ENCODE results near the gene ZNF76. TPM values are rescaled to one million over a fixed set of nuclear protein-coding genes. Genes with fewer than 3 reads are reported as not detected.
A peak's percentile ranks its signal among the peaks of the same experiment; 100 is the strongest.

ZNF76 gene
- total and polyA plus RNA-seq, 2 of the 13 experiments (the other 11 are each of a cell fraction or from before 2014, with no cell fraction given): 13.2 to 26.4 TPM

DNA sequence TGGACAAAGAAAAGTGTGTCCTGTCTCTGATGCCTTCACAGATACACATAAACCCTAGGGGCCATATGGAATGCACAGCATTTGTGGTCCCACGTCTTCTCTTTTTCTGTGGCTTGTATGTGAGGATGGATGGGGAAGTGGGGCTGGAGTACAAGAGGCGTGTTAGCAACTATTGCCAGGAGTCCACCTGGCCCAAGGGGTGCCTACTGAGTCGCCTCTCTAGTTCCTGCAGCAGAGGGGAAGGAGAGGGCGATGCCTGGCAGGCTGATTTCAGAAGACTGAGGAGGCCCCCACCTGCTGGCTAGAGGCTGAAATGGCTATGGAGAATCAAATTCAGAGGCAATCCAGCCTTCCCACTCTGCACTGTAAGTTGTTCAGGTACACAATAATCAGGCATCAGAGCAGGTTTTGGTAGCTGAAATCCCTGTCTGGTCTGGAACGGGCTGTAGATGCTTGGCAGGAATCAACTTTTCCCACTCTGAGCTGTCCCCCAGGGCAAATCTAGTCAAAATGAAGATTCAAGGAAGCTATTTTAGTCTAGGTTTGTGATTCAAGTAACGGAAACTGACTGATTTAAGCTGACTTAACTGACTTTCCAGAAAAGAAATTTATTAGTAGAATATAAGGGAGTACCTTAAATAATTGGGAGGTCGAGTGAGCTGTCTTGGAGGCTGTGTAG lies 68.0 kb downstream of the ZNF76 start (continued):
- TF ChIP-seq ZNF616 (CRISPR knock-in tag; IDR thresholded peaks at IDR 0.05; ENCODE audit: low read depth) (0 out of 2 replicates have a peak, but pooled peaks have one; percentile 29), U2AF1 (optimal IDR thresholded peaks at IDR 0.05; ENCODE audit: low read depth, low read length) (no peak), GABPA (IDR thresholded peaks at IDR 0.05; ENCODE audit: low read depth, low read length) (no peak), GABPA (CRISPR knock-in tag; IDR thresholded peaks at IDR 0.05; ENCODE audit: low read depth) (peak; percentile 56), SIX1 (CRISPR knock-in tag; IDR thresholded peaks at IDR 0.05; ENCODE audit: borderline replicate concordance) (no peak), BORCS8-MEF2B (CRISPR knock-in tag; IDR thresholded peaks at IDR 0.05) (no peak), NR2F2 (IDR thresholded peaks at IDR 0.05; ENCODE audit: borderline replicate concordance, low read depth) (no peak), AKAP8 (CRISPR knock-in tag; IDR thresholded peaks at IDR 0.05) (no peak), EZH2 (conservative IDR thresholded peaks at IDR 0.05; ENCODE audit: low read depth, low read length) (no peak), NFIB (CRISPR knock-in tag; IDR thresholded peaks at IDR 0.05; ENCODE audit: borderline replicate concordance) (no peak), NFKBIZ (CRISPR knock-in tag; IDR thresholded peaks at IDR 0.05) (no peak), MAF1 (CRISPR knock-in tag; IDR thresholded peaks at IDR 0.05; ENCODE audit: borderline replicate concordance) (no peak), PLRG1 (conservative IDR thresholded peaks at IDR 0.05) (no peak), TBL1XR1 (IDR thresholded peaks at IDR 0.05; ENCODE audit: borderline replicate concordance, low read length, partially characterized antibody) (no peak), TARDBP (CRISPR knock-in tag; IDR thresholded peaks at IDR 0.05) (no peak), NFE2 (CRISPR knock-in tag; IDR thresholded peaks at IDR 0.05) (no peak), DPF2 (CRISPR knock-in tag; IDR thresholded peaks at IDR 0.05; ENCODE audit: borderline replicate concordance, low read depth) (no peak), ZSCAN29 (CRISPR knock-in tag; conservative IDR thresholded peaks at IDR 0.05) (0 out of 2 replicates have a peak, but pooled peaks have one; percentile 19)
- TF ChIP-seq, protein P1, sequence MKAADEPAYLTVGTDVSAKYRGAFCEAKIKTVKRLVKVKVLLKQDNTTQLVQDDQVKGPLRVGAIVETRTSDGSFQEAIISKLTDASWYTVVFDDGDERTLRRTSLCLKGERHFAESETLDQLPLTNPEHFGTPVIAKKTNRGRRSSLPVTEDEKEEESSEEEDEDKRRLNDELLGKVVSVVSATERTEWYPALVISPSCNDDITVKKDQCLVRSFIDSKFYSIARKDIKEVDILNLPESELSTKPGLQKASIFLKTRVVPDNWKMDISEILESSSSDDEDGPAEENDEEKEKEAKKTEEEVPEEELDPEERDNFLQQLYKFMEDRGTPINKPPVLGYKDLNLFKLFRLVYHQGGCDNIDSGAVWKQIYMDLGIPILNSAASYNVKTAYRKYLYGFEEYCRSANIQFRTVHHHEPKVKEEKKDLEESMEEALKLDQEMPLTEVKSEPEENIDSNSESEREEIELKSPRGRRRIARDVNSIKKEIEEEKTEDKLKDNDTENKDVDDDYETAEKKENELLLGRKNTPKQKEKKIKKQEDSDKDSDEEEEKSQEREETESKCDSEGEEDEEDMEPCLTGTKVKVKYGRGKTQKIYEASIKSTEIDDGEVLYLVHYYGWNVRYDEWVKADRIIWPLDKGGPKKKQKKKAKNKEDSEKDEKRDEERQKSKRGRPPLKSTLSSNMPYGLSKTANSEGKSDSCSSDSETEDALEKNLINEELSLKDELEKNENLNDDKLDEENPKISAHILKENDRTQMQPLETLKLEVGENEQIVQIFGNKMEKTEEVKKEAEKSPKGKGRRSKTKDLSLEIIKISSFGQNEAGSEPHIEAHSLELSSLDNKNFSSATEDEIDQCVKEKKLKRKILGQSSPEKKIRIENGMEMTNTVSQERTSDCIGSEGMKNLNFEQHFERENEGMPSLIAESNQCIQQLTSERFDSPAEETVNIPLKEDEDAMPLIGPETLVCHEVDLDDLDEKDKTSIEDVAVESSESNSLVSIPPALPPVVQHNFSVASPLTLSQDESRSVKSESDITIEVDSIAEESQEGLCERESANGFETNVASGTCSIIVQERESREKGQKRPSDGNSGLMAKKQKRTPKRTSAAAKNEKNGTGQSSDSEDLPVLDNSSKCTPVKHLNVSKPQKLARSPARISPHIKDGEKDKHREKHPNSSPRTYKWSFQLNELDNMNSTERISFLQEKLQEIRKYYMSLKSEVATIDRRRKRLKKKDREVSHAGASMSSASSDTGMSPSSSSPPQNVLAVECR (CRISPR knock-in tag; IDR thresholded peaks at IDR 0.05; ENCODE audit: borderline replicate concordance): no peak
- TF ChIP-seq, protein P2, sequence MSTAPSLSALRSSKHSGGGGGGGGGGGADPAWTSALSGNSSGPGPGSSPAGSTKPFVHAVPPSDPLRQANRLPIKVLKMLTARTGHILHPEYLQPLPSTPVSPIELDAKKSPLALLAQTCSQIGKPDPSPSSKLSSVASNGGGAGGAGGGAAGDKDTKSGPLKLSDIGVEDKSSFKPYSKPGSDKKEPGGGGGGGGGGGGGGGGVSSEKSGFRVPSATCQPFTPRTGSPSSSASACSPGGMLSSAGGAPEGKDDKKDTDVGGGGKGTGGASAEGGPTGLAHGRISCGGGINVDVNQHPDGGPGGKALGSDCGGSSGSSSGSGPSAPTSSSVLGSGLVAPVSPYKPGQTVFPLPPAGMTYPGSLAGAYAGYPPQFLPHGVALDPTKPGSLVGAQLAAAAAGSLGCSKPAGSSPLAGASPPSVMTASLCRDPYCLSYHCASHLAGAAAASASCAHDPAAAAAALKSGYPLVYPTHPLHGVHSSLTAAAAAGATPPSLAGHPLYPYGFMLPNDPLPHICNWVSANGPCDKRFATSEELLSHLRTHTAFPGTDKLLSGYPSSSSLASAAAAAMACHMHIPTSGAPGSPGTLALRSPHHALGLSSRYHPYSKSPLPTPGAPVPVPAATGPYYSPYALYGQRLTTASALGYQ (CRISPR knock-in tag; IDR thresholded peaks at IDR 0.05): no peak
- TF ChIP-seq, protein P3, sequence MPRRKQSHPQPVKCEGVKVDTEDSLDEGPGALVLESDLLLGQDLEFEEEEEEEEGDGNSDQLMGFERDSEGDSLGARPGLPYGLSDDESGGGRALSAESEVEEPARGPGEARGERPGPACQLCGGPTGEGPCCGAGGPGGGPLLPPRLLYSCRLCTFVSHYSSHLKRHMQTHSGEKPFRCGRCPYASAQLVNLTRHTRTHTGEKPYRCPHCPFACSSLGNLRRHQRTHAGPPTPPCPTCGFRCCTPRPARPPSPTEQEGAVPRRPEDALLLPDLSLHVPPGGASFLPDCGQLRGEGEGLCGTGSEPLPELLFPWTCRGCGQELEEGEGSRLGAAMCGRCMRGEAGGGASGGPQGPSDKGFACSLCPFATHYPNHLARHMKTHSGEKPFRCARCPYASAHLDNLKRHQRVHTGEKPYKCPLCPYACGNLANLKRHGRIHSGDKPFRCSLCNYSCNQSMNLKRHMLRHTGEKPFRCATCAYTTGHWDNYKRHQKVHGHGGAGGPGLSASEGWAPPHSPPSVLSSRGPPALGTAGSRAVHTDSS (CRISPR knock-in tag; conservative IDR thresholded peaks at IDR 0.05): no peak
- TF ChIP-seq, protein P4, sequence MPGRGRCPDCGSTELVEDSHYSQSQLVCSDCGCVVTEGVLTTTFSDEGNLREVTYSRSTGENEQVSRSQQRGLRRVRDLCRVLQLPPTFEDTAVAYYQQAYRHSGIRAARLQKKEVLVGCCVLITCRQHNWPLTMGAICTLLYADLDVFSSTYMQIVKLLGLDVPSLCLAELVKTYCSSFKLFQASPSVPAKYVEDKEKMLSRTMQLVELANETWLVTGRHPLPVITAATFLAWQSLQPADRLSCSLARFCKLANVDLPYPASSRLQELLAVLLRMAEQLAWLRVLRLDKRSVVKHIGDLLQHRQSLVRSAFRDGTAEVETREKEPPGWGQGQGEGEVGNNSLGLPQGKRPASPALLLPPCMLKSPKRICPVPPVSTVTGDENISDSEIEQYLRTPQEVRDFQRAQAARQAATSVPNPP (CRISPR knock-in tag; IDR thresholded peaks at IDR 0.05): no peak
